ENCODE results near the gene PRELP.

The PRELP gene

GRCh38 chr1:203493901-203494300 lies 18.3 kb downstream of the PRELP start, which contains the start of gene OPTC:
OPTC (plus strand) TSS chr1:203494153; CDS start chr1:203496006, 1,853 bp downstream.
- in situ Hi-C loops (cut with MboI; ENCODE audit: low pct_unique_long_range_greater_than_20kb, low sequenced_read_pairs, unreplicated experiment) = no loop called here
- TF ChIP-seq CTCF (IDR thresholded peaks at IDR 0.05; ENCODE audit: extremely low read depth, insufficient read depth, missing control alignments) = no peak
- DNase-seq (ENCODE audit: low spot score) = no peak

GRCh38 chr1:203495845-203496244 lies 20.2 kb downstream of the PRELP start:
- in situ Hi-C loops (cut with MboI; ENCODE audit: low pct_unique_long_range_greater_than_20kb, low sequenced_read_pairs, unreplicated experiment) = no loop called here
- DNase-seq (ENCODE audit: low spot score) = no peak
- TF ChIP-seq CTCF (IDR thresholded peaks at IDR 0.05; ENCODE audit: extremely low read depth, insufficient read depth, missing control alignments) = no peak

- no peak for DNase-seq (ENCODE audit: low spot score)
- TF ChIP-seq CTCF (IDR thresholded peaks at IDR 0.05; ENCODE audit: extremely low read depth, insufficient read depth, missing control alignments) = no peak
- in situ Hi-C loops (cut with MboI; ENCODE audit: low pct_unique_long_range_greater_than_20kb, low sequenced_read_pairs, unreplicated experiment) = no loop called here
Observed at GRCh38 chr1:203497269-203497777, 21.7 kb downstream of the PRELP start.

GRCh38 chr1:203499643-203500278 lies 24.2 kb downstream of the PRELP start:
- no peak for DNase-seq (ENCODE audit: low spot score)
- TF ChIP-seq CTCF (IDR thresholded peaks at IDR 0.05; ENCODE audit: extremely low read depth, insufficient read depth, missing control alignments) = no peak
- in situ Hi-C loops (cut with MboI; ENCODE audit: low pct_unique_long_range_greater_than_20kb, low sequenced_read_pairs, unreplicated experiment) = loop anchor here (10.0 kb wide), 1 partner anchor 205 kb away; no protein-coding TSS in a partner anchor

- DNase-seq (ENCODE audit: low spot score) = no peak
- in situ Hi-C loops (cut with MboI; ENCODE audit: low pct_unique_long_range_greater_than_20kb, low sequenced_read_pairs, unreplicated experiment) = loop anchor here (10.0 kb wide), 1 partner anchor 205 kb away; no protein-coding TSS in a partner anchor
- TF ChIP-seq CTCF (IDR thresholded peaks at IDR 0.05; ENCODE audit: extremely low read depth, insufficient read depth, missing control alignments) = no peak
Observed at GRCh38 chr1:203500279-203500678, 24.7 kb downstream of the PRELP start.

- TF ChIP-seq CTCF (IDR thresholded peaks at IDR 0.05; ENCODE audit: extremely low read depth, insufficient read depth, missing control alignments) = no peak
- in situ Hi-C loops (cut with MboI; ENCODE audit: low pct_unique_long_range_greater_than_20kb, low sequenced_read_pairs, unreplicated experiment) = loop anchor here (10.0 kb wide), 1 partner anchor 201 kb away; no protein-coding TSS in a partner anchor
- no peak for DNase-seq (ENCODE audit: low spot score)
Observed at GRCh38 chr1:203503836-203504235, 28.2 kb downstream of the PRELP start.
